HepG2 (cell line): ENCODE measurements around the gene GLUD1. TPM values are rescaled to one million over a fixed set of nuclear protein-coding genes. Genes with fewer than 3 reads are reported as not detected.

ENCODE experiments used
- ARID4A ChIP-seq: sonication (generic); formaldehyde crosslinking; IDR thresholded peaks from 2 replicates; pipeline ENCODE4 v1.5.0; 2020; ENCODE audit warnings: mild to moderate bottlenecking, missing genetic modification reagents, borderline replicate concordance
- ARID5B ChIP-seq: IDR thresholded peaks from 2 replicates; pipeline ENCODE4 v1.4.0; 2020; ENCODE audit warnings: mild to moderate bottlenecking, missing genetic modification reagents
- EEA1 ChIP-seq: sonication (generic); formaldehyde crosslinking; IDR thresholded peaks from 2 replicates; pipeline ENCODE4 v1.5.1; 2020; ENCODE audit warnings: mild to moderate bottlenecking, missing genetic modification reagents, borderline replicate concordance
- HNF1B ChIP-seq: sonication (generic); formaldehyde crosslinking; IDR thresholded peaks from 2 replicates; pipeline ENCODE4 v1.5.1; 2020; ENCODE audit warnings: mild to moderate bottlenecking, moderate library complexity, missing genetic modification reagents
- KMT2A ChIP-seq: sonication (generic); formaldehyde crosslinking; IDR thresholded peaks from 2 replicates; pipeline ENCODE4 v1.4.0; 2020; ENCODE audit warnings: missing genetic modification reagents
- MYPOP ChIP-seq: sonication (generic); formaldehyde crosslinking; IDR thresholded peaks from 2 replicates; pipeline ENCODE4 v1.8.1; 2023; ENCODE audit warnings: mild to moderate bottlenecking, moderate library complexity, missing genetic modification reagents
- RAD21 ChIP-seq: fragments of 450-650 bp; formaldehyde crosslinking; IDR thresholded peaks from 2 replicates; pipeline ENCODE4 v1.5.0; 2020; ENCODE audit warnings: mild to moderate bottlenecking
- REL ChIP-seq: sonication (generic); formaldehyde crosslinking; conservative IDR thresholded peaks from 2 replicates; pipeline ENCODE4 v1.8.0; 2022; ENCODE audit warnings: mild to moderate bottlenecking, missing genetic modification reagents, moderate library complexity
- ZNF12 ChIP-seq: sonication (generic); formaldehyde crosslinking; IDR thresholded peaks from 2 replicates; pipeline ENCODE4 v1.5.0; 2020; ENCODE audit warnings: missing genetic modification reagents
- ZNF138 ChIP-seq: sonication (generic); formaldehyde crosslinking; IDR thresholded peaks from 2 replicates; pipeline ENCODE4 v1.5.0; 2020; ENCODE audit warnings: mild to moderate bottlenecking, low read depth, missing genetic modification reagents
- ZNF224 ChIP-seq: sonication (generic); formaldehyde crosslinking; IDR thresholded peaks from 2 replicates; pipeline ENCODE4 v1.5.0; 2020; ENCODE audit warnings: mild to moderate bottlenecking, missing genetic modification reagents
- ZNF225 ChIP-seq: sonication (generic); formaldehyde crosslinking; IDR thresholded peaks from 2 replicates; pipeline ENCODE4 v1.4.0; 2020; ENCODE audit warnings: mild to moderate bottlenecking, missing genetic modification reagents
- ZNF326 ChIP-seq: sonication (generic); formaldehyde crosslinking; IDR thresholded peaks from 2 replicates; pipeline ENCODE4 v1.4.0; 2020; ENCODE audit warnings: missing genetic modification reagents, borderline replicate concordance
- ZNF414 ChIP-seq: sonication (generic); formaldehyde crosslinking; IDR thresholded peaks from 2 replicates; pipeline ENCODE4 v1.5.0; 2020; ENCODE audit warnings: missing genetic modification reagents
- ZNF530 ChIP-seq: sonication (generic); formaldehyde crosslinking; IDR thresholded peaks from 2 replicates; pipeline ENCODE4 v1.5.0; 2020; ENCODE audit warnings: low read depth, mild to moderate bottlenecking, missing genetic modification reagents
- ZNF7 ChIP-seq: IDR thresholded peaks from 2 replicates; pipeline ENCODE4 v1.6.1; 2016; ENCODE audit warnings: missing biosample characterization, missing genetic modification reagents
- ZSCAN12 ChIP-seq: sonication (generic); formaldehyde crosslinking; IDR thresholded peaks from 2 replicates; pipeline ENCODE4 v1.9.0; 2021; ENCODE audit warnings: mild to moderate bottlenecking, missing genetic modification reagents
- polyA plus RNA-seq, 8 experiments: library from polyadenylated mRNA; depleted of rRNA in 3 of 8; stranded (reverse) in 7 of 8; unstranded in 1 of 8; fragments of >200 nt; fragmentation: Illumina TruSeq in 4 of 8; extraction: Trizol in 4 of 8; gene quantifications; 2 replicates each; pipeline versions ENCODE4 v1.2.1 to v1.2.3, GENCODE V29; 2011 to 2016; ENCODE audit warnings: low read depth in 4 of 8, missing spikeins in 1 of 8, mixed read lengths in 1 of 8; ENCODE audit not compliant: insufficient read depth in 1 of 8
- total RNA-seq, 5 experiments: library from RNA; depleted of rRNA; stranded (reverse); fragments of >200 nt; fragmentation: Illumina TruSeq; extraction: Trizol; gene quantifications; 2 replicates each; pipeline ENCODE4 v1.2.3, GENCODE V29; 2016; ENCODE audit warnings: low read depth in 1 of 5

Gene GLUD1
- total and polyA plus RNA-seq, 2 of the 13 experiments (the other 11 are each of a cell fraction or from before 2014, with no cell fraction given), result 301 to 798 TPM

GRCh38 chr10:87092861-87093631 lies 1.6 kb downstream of the GLUD1 start (continued):
- no peak for TF ChIP-seq ZNF530
- no peak for TF ChIP-seq EEA1 (CRISPR knock-in tag)
- TF ChIP-seq MYPOP, result peak; percentile 16; the same call in 1 of the 2 replicates
- TF ChIP-seq ZNF7, result no peak
- peak; percentile 56; the same call in 1 of the 2 replicates for TF ChIP-seq ARID4A (CRISPR knock-in tag)
- peak; percentile 45; the same call in 1 of the 2 replicates for TF ChIP-seq HNF1B (CRISPR knock-in tag)
- 0 out of 2 replicates have a peak, but pooled peaks have one; percentile 56 for TF ChIP-seq ZSCAN12
- no peak; the same call in 1 of the 2 replicates for TF ChIP-seq KMT2A
- no peak for TF ChIP-seq RAD21 (CRISPR knock-in tag)
- no peak for TF ChIP-seq ZNF225
- TF ChIP-seq ZNF224 (CRISPR knock-in tag), result no peak
- TF ChIP-seq ZNF414 (CRISPR knock-in tag), result 0 out of 2 replicates have a peak, but pooled peaks have one; percentile 41
- TF ChIP-seq REL (CRISPR knock-in tag), result no peak
- TF ChIP-seq ZNF326 (CRISPR knock-in tag), result no peak
- no peak for TF ChIP-seq ZNF12
- TF ChIP-seq ZNF138 (CRISPR knock-in tag), result no peak
- peak; percentile 55 for TF ChIP-seq ARID5B (CRISPR knock-in tag)
